ENCODE measurements around the gene RASA3.
"Not testable (repeated sequence)": the region's sequence is repeated elsewhere in the genome, so short reads cannot be mapped to it uniquely, and the experiment has no call there.

Gene RASA3

DNA sequence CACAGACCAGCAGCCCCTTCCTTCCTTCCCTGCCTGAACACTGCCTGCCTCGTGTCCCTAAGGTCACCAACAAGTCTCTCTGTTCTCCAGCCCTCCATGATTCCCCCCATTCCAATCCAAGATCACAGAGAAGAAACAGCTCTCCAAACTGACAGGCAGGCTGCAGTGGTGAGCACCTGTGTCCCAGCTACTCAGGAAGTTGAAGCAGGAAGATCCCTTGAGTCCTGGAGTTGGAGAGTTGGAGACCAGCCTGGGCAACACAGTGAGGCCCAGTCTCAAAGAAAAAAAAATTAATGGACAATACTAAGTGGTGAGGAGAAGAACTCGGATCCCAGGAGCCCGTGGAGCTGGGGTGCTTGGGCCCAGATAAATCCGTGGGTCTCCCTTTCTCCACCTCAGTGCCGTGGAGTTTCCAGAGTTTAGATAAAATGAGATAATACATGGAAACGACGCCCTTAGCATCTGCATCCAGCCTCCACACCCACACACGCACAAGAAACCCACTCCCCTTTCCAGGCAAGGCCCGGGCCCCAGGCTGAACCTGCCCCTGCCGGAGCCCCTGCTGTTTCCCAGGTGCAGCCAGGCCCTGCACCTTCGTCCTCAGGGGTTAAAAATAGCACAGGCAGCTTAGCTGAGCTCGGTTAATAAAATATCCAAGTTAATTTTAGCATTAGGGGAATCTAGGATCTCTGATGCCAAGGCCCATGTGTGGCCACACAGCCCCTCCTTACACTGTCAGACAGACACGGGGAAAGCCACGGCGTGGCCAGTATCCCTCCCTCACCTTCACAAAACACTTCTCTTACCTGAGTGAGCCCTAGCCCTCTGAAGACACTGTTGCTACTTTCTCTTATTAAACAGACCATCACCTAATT, 4.7 kb downstream of the RASA3 start:
- FAIRE-seq = no peak
- no peak for DNase-seq (ENCODE audit: insufficient read length, low spot score)
- TF ChIP-seq, protein P1, sequence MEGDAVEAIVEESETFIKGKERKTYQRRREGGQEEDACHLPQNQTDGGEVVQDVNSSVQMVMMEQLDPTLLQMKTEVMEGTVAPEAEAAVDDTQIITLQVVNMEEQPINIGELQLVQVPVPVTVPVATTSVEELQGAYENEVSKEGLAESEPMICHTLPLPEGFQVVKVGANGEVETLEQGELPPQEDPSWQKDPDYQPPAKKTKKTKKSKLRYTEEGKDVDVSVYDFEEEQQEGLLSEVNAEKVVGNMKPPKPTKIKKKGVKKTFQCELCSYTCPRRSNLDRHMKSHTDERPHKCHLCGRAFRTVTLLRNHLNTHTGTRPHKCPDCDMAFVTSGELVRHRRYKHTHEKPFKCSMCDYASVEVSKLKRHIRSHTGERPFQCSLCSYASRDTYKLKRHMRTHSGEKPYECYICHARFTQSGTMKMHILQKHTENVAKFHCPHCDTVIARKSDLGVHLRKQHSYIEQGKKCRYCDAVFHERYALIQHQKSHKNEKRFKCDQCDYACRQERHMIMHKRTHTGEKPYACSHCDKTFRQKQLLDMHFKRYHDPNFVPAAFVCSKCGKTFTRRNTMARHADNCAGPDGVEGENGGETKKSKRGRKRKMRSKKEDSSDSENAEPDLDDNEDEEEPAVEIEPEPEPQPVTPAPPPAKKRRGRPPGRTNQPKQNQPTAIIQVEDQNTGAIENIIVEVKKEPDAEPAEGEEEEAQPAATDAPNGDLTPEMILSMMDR (IDR thresholded peaks at IDR 0.05; ENCODE audit: insufficient read depth, missing control alignments) = no peak

DNA sequence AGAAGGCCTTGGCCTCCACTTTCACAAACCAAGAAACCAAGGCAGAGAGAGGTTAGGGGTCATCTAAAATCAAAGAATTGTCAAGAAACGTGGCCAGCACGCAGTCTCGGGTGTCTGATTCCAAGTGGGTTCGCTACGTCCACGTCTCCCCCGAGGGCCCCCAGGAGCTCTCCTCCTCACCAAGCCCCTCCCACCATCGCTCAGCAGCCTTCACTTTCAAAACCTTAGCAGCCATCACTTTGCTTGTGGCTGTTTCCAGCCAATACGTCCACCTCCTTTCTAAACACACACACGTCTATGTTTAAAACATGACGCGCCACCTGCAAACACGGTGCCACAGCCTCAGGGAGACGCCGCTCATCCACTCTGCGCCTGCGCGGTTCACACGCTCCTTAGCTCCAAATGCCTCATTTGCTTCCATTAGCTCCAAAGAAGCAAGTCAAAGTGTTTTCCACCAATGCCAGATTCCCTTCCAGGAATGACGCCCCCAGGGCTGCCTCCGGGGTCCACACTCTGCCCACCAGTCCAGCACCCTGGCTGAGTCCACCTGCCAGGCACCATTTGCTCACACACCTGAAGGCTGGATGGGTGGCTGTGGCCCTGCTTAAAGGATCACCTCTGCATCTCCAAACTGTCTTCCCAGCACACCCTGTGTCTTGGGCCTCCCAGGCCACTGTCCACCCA, 5.5 kb downstream of the RASA3 start:
- DNase-seq (ENCODE audit: insufficient read length, low spot score) (no peak), FAIRE-seq (no peak)
- TF ChIP-seq, protein P1 (IDR thresholded peaks at IDR 0.05; ENCODE audit: insufficient read depth, missing control alignments) = no peak

DNA sequence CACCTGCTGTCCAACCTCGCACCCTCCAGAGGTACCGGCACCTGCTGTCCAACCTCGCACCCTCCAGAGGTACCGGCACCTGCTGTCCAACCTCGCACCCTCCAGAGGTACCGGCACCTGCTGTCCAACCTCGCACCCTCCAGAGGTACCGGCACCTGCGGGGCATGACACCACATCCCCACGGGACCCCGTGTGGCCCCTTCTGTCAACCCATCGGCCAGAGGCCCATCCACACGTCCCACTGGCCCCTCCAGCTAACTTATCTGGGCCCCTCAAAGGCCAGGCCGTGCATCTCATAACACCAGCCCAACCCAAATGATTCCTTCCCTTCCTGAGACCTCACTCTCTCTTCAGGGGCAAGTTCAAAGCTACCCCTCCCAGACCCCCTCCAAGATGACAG, 6.3 kb downstream of the RASA3 start:
- FAIRE-seq; DNase-seq (ENCODE audit: insufficient read length, low spot score): not testable (repeated sequence)

DNA sequence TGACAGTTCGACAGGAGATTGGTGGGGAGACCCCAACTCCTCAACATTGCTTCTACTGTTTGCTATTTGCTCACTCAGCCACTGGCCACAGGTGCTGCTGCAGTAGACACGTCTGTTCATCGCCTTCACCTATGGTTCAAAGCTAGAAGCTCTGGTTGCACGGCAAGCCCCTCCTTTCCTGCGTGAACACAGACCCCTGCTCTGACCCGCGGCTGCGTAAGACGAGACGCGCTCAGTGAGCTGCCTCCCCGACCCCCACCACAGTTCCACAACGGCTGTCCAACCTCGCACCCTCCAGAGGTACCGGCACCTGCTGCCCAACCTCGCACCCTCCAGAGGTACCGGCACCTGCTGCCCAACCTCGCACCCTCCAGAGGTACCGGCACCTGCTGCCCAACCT, 6.8 kb downstream of the RASA3 start:
- TF ChIP-seq, protein P1 (IDR thresholded peaks at IDR 0.05; ENCODE audit: insufficient read depth, missing control alignments) = no peak
- FAIRE-seq (no peak), DNase-seq (ENCODE audit: insufficient read length, low spot score) (no peak)

DNA sequence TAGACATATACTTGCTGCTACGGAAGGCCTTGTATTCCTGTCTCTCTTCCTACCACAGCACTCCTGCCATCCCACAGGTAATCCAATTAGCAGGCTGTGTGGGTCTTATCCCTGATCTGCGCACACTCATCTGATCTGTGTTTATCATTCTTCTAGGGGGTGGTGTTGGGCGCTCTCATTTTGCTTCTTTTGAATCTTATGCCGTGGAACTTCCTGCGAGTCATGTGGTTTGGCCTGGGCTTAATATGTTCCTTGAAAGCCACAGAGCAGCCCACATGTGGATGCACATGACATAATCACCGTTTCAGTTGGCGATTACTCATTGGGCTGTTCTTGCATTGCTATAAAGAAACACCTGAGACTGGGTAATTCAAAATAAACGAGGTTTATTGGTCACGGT, 7.5 kb downstream of the RASA3 start:
- DNase-seq (ENCODE audit: insufficient read length, low spot score) (peak; percentile 98), FAIRE-seq (peak; percentile 86)
- TF ChIP-seq, protein P1 (IDR thresholded peaks at IDR 0.05; ENCODE audit: insufficient read depth, missing control alignments) = no peak

DNA sequence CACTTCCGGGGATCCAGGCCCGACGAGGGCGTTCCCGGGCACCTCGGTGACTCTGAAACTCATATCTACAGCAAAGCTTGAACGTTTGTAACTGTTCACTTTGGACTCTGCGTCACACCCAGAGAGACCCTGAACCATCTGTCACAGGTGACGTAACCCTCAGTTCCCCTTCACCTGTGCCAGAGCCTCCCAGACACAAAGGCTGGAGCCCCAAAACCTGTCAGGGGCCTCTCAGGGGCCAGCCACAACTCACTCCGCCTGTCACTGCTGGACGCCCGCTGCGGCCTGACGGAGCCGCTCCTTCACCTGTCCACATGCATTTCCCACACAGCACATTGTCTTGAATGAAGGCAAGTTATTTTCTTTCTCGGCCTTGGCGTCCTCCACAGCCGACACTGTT, 8.0 kb downstream of the RASA3 start:
- FAIRE-seq = no peak
- TF ChIP-seq, protein P1 (IDR thresholded peaks at IDR 0.05; ENCODE audit: insufficient read depth, missing control alignments) = no peak
- DNase-seq (ENCODE audit: insufficient read length, low spot score) = no peak

DNA sequence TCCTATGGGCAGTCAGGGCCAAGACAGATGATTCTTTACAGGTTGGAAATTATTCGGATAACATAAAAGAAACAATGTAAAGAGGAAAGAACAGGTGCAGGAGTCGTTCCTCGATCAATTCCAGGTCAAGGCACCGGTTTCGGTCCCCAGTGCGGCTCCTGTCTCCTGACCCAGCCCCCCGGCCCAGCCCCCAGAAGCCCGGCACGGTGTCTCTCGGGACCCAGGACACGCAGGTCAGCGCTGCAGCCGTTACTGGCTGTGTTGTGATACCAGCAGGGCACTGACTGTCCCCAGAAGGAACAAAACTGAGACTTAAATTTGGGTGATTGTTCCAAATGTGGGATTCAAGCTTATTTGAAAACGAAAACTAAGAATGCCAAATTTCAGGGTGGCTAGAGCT, 8.5 kb downstream of the RASA3 start:
- no peak for DNase-seq (ENCODE audit: insufficient read length, low spot score)
- TF ChIP-seq, protein P1 (IDR thresholded peaks at IDR 0.05; ENCODE audit: insufficient read depth, missing control alignments) = no peak
- no peak for FAIRE-seq
